Pancreas (tissue), 10 donors: ENCODE results near the gene TGM4. TPM values are rescaled to one million over a fixed set of nuclear protein-coding genes. Genes with fewer than 3 reads are reported as not detected.

ENCODE experiments used
- ATAC-seq, 4 donors: fragments of 200-7000 bp; cut with Tn5 transposase; one replicate each; pipeline versions ENCODE4 v1.8.0 to v1.9.1; 2020; ENCODE audit warnings: mild to moderate bottlenecking in 4 of 4, moderate library complexity in 4 of 4
- DNase-seq, 6 donors: peaks; one replicate each; pipeline ENCODE4 v3.0.0-alpha.2; 2020
- FAIRE-seq: peaks from 2 replicates; lab custom pipeline; 2012; peaks lifted over from hg19 to GRCh38; lab: Jason Lieb, UNC
- H3K27ac ChIP-seq, 4 donors: fragments of 200-600 bp; sonication (generic); 1 replicate in 3 of 4; 2 replicates in 1 of 4; pipeline versions ENCODE4 v1.5.0 to v1.8.0; 2020
- H3K27me3 ChIP-seq, 4 donors: fragments of 200-600 bp; one replicate each; pipeline ENCODE4 v1.8.0; 2021
- H3K36me3 ChIP-seq, 3 donors: fragments of 200-600 bp; sonication (generic) in 1 of 3; one replicate each; pipeline versions ENCODE4 v1.5.0 to v1.8.0; 2020 to 2021
- H3K4me1 ChIP-seq, 3 donors: fragments of 200-600 bp; one replicate each; pipeline ENCODE4 v1.8.0; 2021
- H3K4me3 ChIP-seq, 4 donors: fragments of 200-600 bp; sonication (generic) in 2 of 4; one replicate each; pipeline versions ENCODE4 v1.5.0 to v1.8.0; 2020 to 2021
- H3K9me3 ChIP-seq, 4 donors: fragments of 200-600 bp; one replicate each; pipeline ENCODE4 v1.8.0; 2021
- WGBS, 2 donors: extraction: QIAGEN DNeasy Blood & Tissue Kit; methylation state at CpG; one replicate each; pipeline ENCODE4 v1.1.7; 2013; 5-methylcytosine and 5-hydroxymethylcytosine counted together
- intact Hi-C, 3 donors: fragments of 100-400 bp; cut with DNase I; formaldehyde crosslinking; loops; one replicate each; pipeline versions ENCODE4 v1.11.1 to v1.14.2; 2022
- polyA plus RNA-seq, 2 donors: library from polyadenylated mRNA; stranded (reverse); fragments of 200-250 nt; gene quantifications; one replicate each; pipeline ENCODE4 v1.2.3, GENCODE V29; 2013
- total RNA-seq, 6 donors: library from RNA; stranded (reverse); fragmentation: NEBNext Ultra II Directional in 4 of 6; extraction: Animal tissue kit (Norgen Biotek cat#: 25700) in 4 of 6; gene quantifications; one replicate each; pipeline versions ENCODE4 v1.2.1 to v1.2.4, GENCODE V29; 2021 to 2023
- TF ChIP-seq, protein P1 (sequence below), 4 donors: fragments of 200-600 bp; sonication (generic) in 3 of 4; IDR thresholded peaks; one replicate each; pipeline versions ENCODE4 v1.5.0 to v1.8.0; 2021; ENCODE audit warnings: antibody characterized with exemption in 4 of 4
- donor health status: healthy with polysubstance abuse.
- donor health status: DM: no; HTN: no; CAD: no; lungs with moderate emphysema.
- donor health status: DM: no; HTN: no; CAD: no.
- donor health status: control.
- donor health status: control.
- donor health status: Bipolar disorder and iron deficiency.
- donor health status: DM: yes; HTN: yes; CAD: no.
- donor health status: DM: no; HTN: no; CAD: no.
- donor health status: DM: no; HTN: no; CAD: no.
- donor health status: DM: yes; HTN: yes; CAD: no.

The TGM4 gene
- total and polyA plus RNA-seq, 8 donors, result not detected

DNA sequence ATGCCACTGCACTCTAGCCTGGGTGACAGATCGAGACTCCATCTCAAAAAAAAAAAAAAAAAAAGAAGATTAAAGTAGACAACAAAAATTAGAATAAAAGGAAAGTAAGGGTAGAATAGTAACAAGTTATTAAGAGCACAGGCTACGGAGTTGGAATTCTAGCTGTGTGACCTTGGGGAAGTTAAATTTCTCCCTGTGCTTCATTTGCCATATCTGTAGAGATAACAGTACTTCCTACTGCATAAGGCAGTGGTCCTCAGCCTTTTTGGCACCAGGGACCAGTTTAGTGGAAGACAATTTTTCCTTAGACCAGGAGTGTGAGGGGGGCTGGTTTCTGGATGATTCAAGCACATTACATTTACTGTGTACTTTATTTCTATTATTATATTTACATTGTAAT is 41.4 kb upstream of the TGM4 start:
- FAIRE-seq (no peak), DNase-seq (no peak), ATAC-seq (no peak)
- Histone ChIP-seq H3K27ac (no peak overlapping the region), H3K4me1 (no peaks in the 10 kb centered on the region), H3K36me3 (no peaks in the 10 kb centered on the region), H3K9me3 (no peaks in the 10 kb centered on the region), H3K27me3 (no peaks in the 10 kb centered on the region), H3K4me3 (no peak overlapping the region)
- WGBS, 2 donors, result 39 to 68% methylated on average over 2 of the region's 2 CpGs
- TF ChIP-seq, protein P1, sequence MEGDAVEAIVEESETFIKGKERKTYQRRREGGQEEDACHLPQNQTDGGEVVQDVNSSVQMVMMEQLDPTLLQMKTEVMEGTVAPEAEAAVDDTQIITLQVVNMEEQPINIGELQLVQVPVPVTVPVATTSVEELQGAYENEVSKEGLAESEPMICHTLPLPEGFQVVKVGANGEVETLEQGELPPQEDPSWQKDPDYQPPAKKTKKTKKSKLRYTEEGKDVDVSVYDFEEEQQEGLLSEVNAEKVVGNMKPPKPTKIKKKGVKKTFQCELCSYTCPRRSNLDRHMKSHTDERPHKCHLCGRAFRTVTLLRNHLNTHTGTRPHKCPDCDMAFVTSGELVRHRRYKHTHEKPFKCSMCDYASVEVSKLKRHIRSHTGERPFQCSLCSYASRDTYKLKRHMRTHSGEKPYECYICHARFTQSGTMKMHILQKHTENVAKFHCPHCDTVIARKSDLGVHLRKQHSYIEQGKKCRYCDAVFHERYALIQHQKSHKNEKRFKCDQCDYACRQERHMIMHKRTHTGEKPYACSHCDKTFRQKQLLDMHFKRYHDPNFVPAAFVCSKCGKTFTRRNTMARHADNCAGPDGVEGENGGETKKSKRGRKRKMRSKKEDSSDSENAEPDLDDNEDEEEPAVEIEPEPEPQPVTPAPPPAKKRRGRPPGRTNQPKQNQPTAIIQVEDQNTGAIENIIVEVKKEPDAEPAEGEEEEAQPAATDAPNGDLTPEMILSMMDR (IDR thresholded peaks at IDR 0.05), result no peak
- intact Hi-C loops, result no loop called here

DNA sequence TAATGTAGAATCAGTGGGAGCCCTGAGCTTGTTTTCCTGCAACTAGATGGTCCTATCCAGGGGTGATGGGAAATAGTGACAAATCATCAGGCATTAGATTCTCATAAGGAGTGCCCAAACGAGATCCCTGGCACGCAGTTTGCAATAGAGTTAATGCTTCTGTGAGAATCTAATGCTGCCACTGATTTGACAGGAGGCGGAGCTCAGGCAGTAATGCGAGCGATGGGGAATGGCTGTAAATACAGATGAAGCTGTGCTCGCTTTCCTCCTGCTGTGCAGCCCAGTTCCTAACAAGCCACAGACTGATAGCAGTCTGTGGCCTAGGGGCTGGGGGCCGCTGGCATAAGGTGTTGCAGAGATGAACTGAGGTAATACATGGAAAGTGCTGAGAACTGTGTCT is 41.0 kb upstream of the TGM4 start:
- no peaks in the 10 kb centered on the region for H3K4me1 ChIP-seq
- TF ChIP-seq, protein P1 (IDR thresholded peaks at IDR 0.05), result no peak
- no peak overlapping the region for H3K4me3 ChIP-seq
- H3K36me3 ChIP-seq, result no peaks in the 10 kb centered on the region
- H3K9me3 ChIP-seq, result no peaks in the 10 kb centered on the region
- DNase-seq (no peak), ATAC-seq (no peak), FAIRE-seq (no peak)
- no peak overlapping the region for H3K27ac ChIP-seq
- intact Hi-C loops, result no loop called here
- no peaks in the 10 kb centered on the region for H3K27me3 ChIP-seq
- 63 to 68% methylated on average over 7 of the region's 7 CpGs for WGBS, 2 donors

DNA sequence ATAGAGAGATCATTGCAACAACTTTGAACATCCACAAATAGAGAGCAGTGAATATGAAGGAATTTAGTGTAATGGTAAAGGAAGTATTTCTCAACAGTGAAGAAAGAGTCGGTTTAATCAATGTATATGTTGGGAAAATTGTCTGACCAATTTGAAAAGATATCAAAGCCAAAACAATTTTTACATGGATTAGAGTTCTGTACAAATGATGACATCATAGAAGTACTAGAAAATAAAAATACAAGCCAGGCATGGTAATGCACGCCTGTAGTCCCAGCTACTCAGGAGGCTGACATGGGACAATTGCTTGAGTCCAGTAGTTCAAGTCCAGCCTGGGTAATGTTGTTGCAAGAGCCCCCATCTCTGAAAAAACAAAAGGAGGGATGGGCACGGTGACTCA is 38.7 kb upstream of the TGM4 start:
- Histone ChIP-seq H3K9me3 (no peaks in the 10 kb centered on the region), H3K4me3 (no peak overlapping the region), H3K4me1 (no peaks in the 10 kb centered on the region), H3K27me3 (no peaks in the 10 kb centered on the region), H3K36me3 (no peaks in the 10 kb centered on the region), H3K27ac (no peak overlapping the region)
- DNase-seq (no peak), FAIRE-seq (no peak), ATAC-seq (no peak)
- intact Hi-C loops, result no loop called here
- TF ChIP-seq, protein P1 (IDR thresholded peaks at IDR 0.05), result no peak
- WGBS, 2 donors, result 99 to 100% methylated on average over 3 of the region's 3 CpGs

DNA sequence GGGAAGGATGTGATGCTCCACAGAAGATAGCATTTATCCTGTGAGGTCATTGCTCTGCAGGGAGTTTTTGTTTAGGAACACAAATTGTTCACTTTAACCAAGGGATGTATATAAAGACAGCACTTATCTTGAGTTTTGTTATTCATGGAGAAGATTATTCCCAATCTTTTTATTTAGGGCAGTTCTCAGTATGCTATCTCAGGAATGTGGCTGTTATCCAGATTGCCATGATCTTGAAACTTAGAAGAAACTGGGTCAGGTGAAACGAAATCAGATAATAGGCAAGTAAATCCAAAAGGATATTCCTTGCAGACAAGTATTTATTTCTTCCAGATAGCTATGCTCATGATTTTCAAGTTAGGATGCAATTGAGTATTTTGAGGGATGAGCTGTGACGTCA is 32.0 kb upstream of the TGM4 start:
- ATAC-seq, result no peak
- intact Hi-C loops, result no loop called here
- DNase-seq, result no peak
- no peak overlapping the region for H3K27ac ChIP-seq
- FAIRE-seq, result no peak
- H3K27me3 ChIP-seq, result no peaks in the 10 kb centered on the region
- H3K36me3 ChIP-seq, result no peaks in the 10 kb centered on the region
- peaks cover 0 to 6% (median 0%) of the 10 kb centered on the region in 3 donors for H3K4me1 ChIP-seq
- TF ChIP-seq, protein P1 (IDR thresholded peaks at IDR 0.05), result no peak
- 73 to 76% methylated on average over 2 of the region's 2 CpGs for WGBS, 2 donors
- H3K9me3 ChIP-seq, result no peaks in the 10 kb centered on the region
- no peak overlapping the region for H3K4me3 ChIP-seq

DNA sequence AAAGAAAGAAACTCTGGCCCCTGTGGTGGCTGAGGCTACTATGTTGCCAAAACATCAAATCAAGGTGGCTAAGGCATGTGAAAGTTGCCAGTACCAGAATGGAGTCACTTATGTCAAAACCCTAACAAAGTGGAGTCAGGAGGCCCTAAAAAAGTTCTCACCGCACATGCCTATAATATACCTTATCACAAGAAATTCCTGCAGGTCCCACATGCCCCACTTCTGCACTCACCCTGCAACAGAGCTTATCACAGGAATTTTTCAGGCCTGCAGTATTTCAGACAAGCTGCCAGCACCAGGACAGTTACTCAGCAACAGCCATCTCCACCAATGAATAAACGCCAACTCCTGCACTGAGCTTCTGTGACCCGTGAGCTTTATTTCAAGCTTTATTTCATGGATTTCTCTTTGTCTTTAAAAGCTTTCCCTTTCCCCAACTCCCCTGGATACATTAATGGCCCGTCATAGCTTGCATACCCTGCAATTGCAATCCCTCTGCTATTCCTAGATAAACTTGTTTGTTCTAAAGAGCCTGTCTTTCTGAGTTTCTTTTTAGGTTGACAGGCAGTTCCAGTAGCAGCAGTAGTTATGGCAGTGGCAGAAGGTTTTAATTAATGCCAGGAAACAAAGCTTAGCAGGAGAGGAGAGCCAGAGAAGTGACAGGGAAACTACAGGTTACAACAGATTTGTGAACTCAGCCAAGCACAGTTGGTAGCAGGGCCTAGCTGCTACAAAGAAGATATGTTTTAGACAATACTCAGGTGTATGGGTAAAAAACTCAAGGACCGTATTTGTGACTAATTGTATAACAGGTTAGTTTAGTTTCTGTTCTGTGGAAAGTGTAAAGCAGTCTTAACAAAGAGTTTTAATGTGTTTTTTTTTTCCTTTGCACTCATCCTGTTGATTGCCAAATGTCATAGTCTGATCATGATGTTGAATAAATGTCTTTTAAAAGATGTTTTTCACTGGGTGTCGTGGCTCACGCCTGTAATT is 28.6 kb upstream of the TGM4 start:
- FAIRE-seq, result no peak
- DNase-seq, result peak in 2 of 6 donors; percentile 10 to 37

More for the DNA sequence above, 28.6 kb upstream of the TGM4 start:
- TF ChIP-seq, protein P1 (IDR thresholded peaks at IDR 0.05), result no peak
- H3K27me3 ChIP-seq, result no peaks in the 10 kb centered on the region
- peaks cover 0 to 6% (median 0%) of the 10 kb centered on the region in 3 donors for H3K4me1 ChIP-seq
- H3K9me3 ChIP-seq, result no peaks in the 10 kb centered on the region
- H3K36me3 ChIP-seq, result no peaks in the 10 kb centered on the region
- H3K27ac ChIP-seq, result peak overlapping the region in 3 of 4 donors; percentile 43 to 61 (median 58)
- intact Hi-C loops, result no loop called here
- WGBS, 2 donors, result 43 to 45% methylated on average over 7 of the region's 7 CpGs
- ATAC-seq, result peak; percentile 77 to 92 (median 82)
- no peak overlapping the region for H3K4me3 ChIP-seq
